Endothelial cell of umbilical vein (primary cell): ENCODE measurements around the gene SLC9B2. TPM values are rescaled to one million over a fixed set of nuclear protein-coding genes. Genes with fewer than 3 reads are reported as not detected.

ENCODE experiments used
- BruUV-seq: library from RNA; stranded (reverse); fragments of 400-500 nt; replicated peaks from 2 replicates; lab custom pipeline; 2021; lab: Mats Ljungman, UMichigan
- CTCF ChIA-PET: fragments of 300-600, 350-600 bp; sonication (Branson Sonifier 250); formaldehyde crosslinking; loops from one replicate; lab custom pipeline; 2021; ENCODE audit warnings: antibody characterized with exemption, inconsistent platforms; lab: Charles Lee
- POLR2A ChIA-PET: fragments of 300-600, 350-600 bp; sonication (Branson Sonifier 250); formaldehyde crosslinking; loops from one replicate; lab custom pipeline; 2021; ENCODE audit warnings: antibody characterized with exemption, inconsistent platforms; lab: Charles Lee
- DNase-seq: peaks from one replicate; pipeline ENCODE4 v3.0.0-alpha.2; 2011; ENCODE audit warnings: low read depth, low spot score
- FAIRE-seq: peaks from 2 replicates; lab custom pipeline; 2011; peaks lifted over from hg19 to GRCh38; lab: Jason Lieb, UNC
- H2AFZ ChIP-seq: 2 replicates; pipeline ENCODE4 v1.6.0; 2012; ENCODE audit warnings: low read depth, low read length, control low read depth, inconsistent platforms
- H3K27ac ChIP-seq: 2 replicates; pipeline ENCODE4 v1.5.1; 2011; ENCODE audit warnings: low read depth, mild to moderate bottlenecking, control low read depth, low read length, moderate library complexity; ENCODE audit not compliant: insufficient read depth
- H3K27me3 ChIP-seq, 2 experiments: 2 replicates each; pipeline versions ENCODE4 v1.6.0 to v1.6.1; 2011; ENCODE audit warnings: low read length in 2 of 2, mixed read lengths in 1 of 2; ENCODE audit not compliant: control insufficient read depth in 2 of 2, insufficient read depth in 2 of 2
- H3K36me3 ChIP-seq, 2 experiments: 2 replicates in 1 of 2; 3 replicates in 1 of 2; pipeline ENCODE4 v1.5.1; 2011; ENCODE audit warnings: low read length in 2 of 2, mild to moderate bottlenecking in 1 of 2, moderate library complexity in 1 of 2; ENCODE audit not compliant: control insufficient read depth in 2 of 2, insufficient read depth in 2 of 2; ENCODE audit errors: extremely low read depth in 1 of 2
- H3K4me1 ChIP-seq: 3 replicates; pipeline ENCODE4 v1.5.1; 2011; ENCODE audit warnings: mild to moderate bottlenecking, low read length; ENCODE audit not compliant: control insufficient read depth, insufficient read depth; ENCODE audit errors: extremely low read depth
- H3K4me2 ChIP-seq: 2 replicates; pipeline ENCODE4 v1.6.1; 2011; ENCODE audit warnings: low read length, control low read depth, mixed read lengths; ENCODE audit not compliant: insufficient read depth
- H3K4me3 ChIP-seq, 3 experiments: fragments of 200-600 bp in 1 of 3; sonication (generic), shearing (Covaris generic) in 1 of 3; replicated peaks in 1 of 3; 2 replicates each; pipeline ENCODE4 v1.5.1; 2011 to 2016; ENCODE audit warnings: control low read depth in 3 of 3, low read length in 3 of 3, mild to moderate bottlenecking in 2 of 3, inconsistent platforms in 1 of 3, low read depth in 1 of 3, moderate library complexity in 1 of 3; ENCODE audit not compliant: insufficient read depth in 1 of 3
- H3K79me2 ChIP-seq: 2 replicates; pipeline ENCODE4 v1.6.0; 2012; ENCODE audit warnings: low read length, inconsistent platforms; ENCODE audit not compliant: control insufficient read depth, insufficient read depth
- H3K9ac ChIP-seq: replicated peaks from 2 replicates; pipeline ENCODE3; 2011; ENCODE audit warnings: low read length, control low read depth; ENCODE audit not compliant: insufficient read depth; ENCODE audit errors: extremely low read depth
- H3K9me1 ChIP-seq: replicated peaks from 3 replicates; pipeline ENCODE4 v1.6.0; 2011; ENCODE audit warnings: mild to moderate bottlenecking, low read length; ENCODE audit not compliant: control insufficient read depth, insufficient read depth; ENCODE audit errors: extremely low read depth
- H3K9me3 ChIP-seq: replicated peaks from 2 replicates; pipeline ENCODE4 v1.5.1; 2012; ENCODE audit warnings: low read length, inconsistent platforms; ENCODE audit not compliant: control insufficient read depth, insufficient read depth
- H4K20me1 ChIP-seq: replicated peaks from 2 replicates; pipeline ENCODE3; 2011; ENCODE audit warnings: mild to moderate bottlenecking, low read length; ENCODE audit not compliant: control insufficient read depth, insufficient read depth; ENCODE audit errors: extremely low read depth
- CTCF ChIP-seq, 2 donors: IDR thresholded peaks; 1 replicate in 1 of 2; 2 replicates in 1 of 2; pipeline ENCODE4 v1.5.1; 2011; ENCODE audit warnings: low read length in 2 of 2, mild to moderate bottlenecking in 2 of 2, moderate library complexity in 2 of 2, control low read depth in 1 of 2, inconsistent platforms in 1 of 2, low read depth in 1 of 2; ENCODE audit not compliant: insufficient read depth in 1 of 2; ENCODE audit errors: extremely low read depth in 1 of 2
- EZH2 ChIP-seq: IDR thresholded peaks from 2 replicates; pipeline ENCODE4 v1.6.1; 2012; ENCODE audit warnings: borderline replicate concordance, low read depth, mild to moderate bottlenecking, moderate library complexity, low read length, inconsistent platforms; ENCODE audit not compliant: severe bottlenecking
- FOS ChIP-seq: IDR thresholded peaks from 2 replicates; pipeline ENCODE4 v1.6.1; 2011; ENCODE audit warnings: mild to moderate bottlenecking, low read length, moderate library complexity, borderline replicate concordance; ENCODE audit not compliant: insufficient read depth
- GATA2 ChIP-seq: IDR thresholded peaks from 2 replicates; pipeline ENCODE4 v1.7.0; 2011; ENCODE audit warnings: low read depth, mild to moderate bottlenecking, moderate library complexity, mixed read lengths, low read length; ENCODE audit not compliant: insufficient read length, insufficient read depth
- JUN ChIP-seq: IDR thresholded peaks from 2 replicates; pipeline ENCODE4 v1.6.1; 2011; ENCODE audit warnings: borderline replicate concordance, low read depth; ENCODE audit not compliant: insufficient read length, insufficient read depth
- MAX ChIP-seq: IDR thresholded peaks from 2 replicates; pipeline ENCODE4 v1.6.1; 2011; ENCODE audit not compliant: insufficient read depth, insufficient read length
- MYC ChIP-seq: IDR thresholded peaks from one replicate; pipeline ENCODE4 v1.6.1; 2011; ENCODE audit warnings: mild to moderate bottlenecking, low read depth, low read length
- POLR2A ChIP-seq: IDR thresholded peaks from 2 replicates; pipeline ENCODE4 v1.6.1; 2012; ENCODE audit warnings: low read depth, mild to moderate bottlenecking, control low read depth, low read length
- POLR2AphosphoS5 ChIP-seq: IDR thresholded peaks from 2 replicates; pipeline ENCODE4 v1.6.1; 2012; ENCODE audit warnings: low read depth, mild to moderate bottlenecking, control low read depth, low read length, moderate library complexity; ENCODE audit not compliant: insufficient read depth
- dilution Hi-C: fragments of 300-500 bp; cut with MboI; formaldehyde crosslinking; loops from one replicate; pipeline ENCODE4 v1.15.0; 2019; ENCODE audit warnings: low sequenced_read_pairs; ENCODE audit not compliant: extremely low pct_ligation_motif_present
- intact Hi-C: fragments of 100-400 bp; cut with micrococcal nuclease; formaldehyde crosslinking; loops from one replicate; pipeline ENCODE4 v1.10.0; 2022
- polyA plus RNA-seq, 4 experiments: library from polyadenylated mRNA; depleted of rRNA in 3 of 4; stranded (reverse) in 3 of 4; unstranded in 1 of 4; fragments of >200 nt; gene quantifications; 2 replicates each; pipeline versions ENCODE4 v1.2.1 to v1.2.3, GENCODE V29; 2011 to 2012; ENCODE audit warnings: missing spikeins in 1 of 4
- total RNA-seq: library from RNA; stranded (reverse); gene quantifications from 2 replicates; pipeline ENCODE4 v1.2.3, GENCODE V29; 2021

Gene SLC9B2
- total and polyA plus RNA-seq, 2 donors (not counting 3 experiments of a cell fraction or from before 2014, with no cell fraction given): 9.6 to 23.5 TPM

DNA sequence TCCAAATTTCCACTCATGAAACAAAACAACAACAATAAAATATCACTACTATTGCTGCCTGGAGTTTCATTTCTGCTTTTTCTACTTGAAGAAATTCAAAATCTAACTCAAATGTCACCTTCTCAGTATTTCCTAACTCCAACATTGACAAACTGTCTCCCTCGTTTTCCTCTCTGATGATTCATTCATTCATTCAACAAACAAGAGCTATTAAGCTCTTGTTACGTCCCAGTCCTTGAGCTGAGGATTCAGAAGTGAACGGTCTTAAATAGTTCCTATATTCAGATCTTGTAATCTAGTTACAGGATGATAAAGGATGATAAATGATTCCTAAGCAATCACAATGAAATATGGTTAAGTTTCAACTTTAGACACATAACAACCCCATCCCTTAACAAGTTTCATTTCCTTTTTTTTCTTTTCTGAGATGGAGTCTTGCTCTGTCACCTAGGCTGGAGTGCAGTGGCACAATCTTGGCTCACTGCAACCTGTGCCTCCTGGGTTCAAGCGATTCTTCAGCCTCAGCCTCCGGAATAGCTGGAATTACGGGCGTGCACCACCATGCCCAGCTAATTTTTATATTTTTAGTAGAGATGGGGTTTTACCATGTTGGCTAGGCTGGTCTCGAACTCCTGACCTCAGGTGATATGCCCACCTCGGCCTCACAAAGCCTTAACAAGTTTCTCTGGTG is 1.7 kb downstream of the SLC9B2 start:
- no peak for FAIRE-seq
- dilution Hi-C loops: no loop called here

More for the DNA sequence above, 1.7 kb downstream of the SLC9B2 start:
- Histone ChIP-seq H3K9ac (no peak overlapping the region), H3K27me3 (no peaks in the 10 kb centered on the region), H4K20me1 (peaks cover 3% of the 10 kb centered on the region), H2AFZ (no peak overlapping the region), H3K4me1 (peaks cover 15% of the 10 kb centered on the region), H3K4me3 (peak overlapping the region in 2 of 3 experiments; percentile 18 to 83), H3K9me1 (peaks cover under 1% of the 10 kb centered on the region), H3K27ac (no peak overlapping the region), H3K36me3 (no peaks in the 10 kb centered on the region), H3K9me3 (no peaks in the 10 kb centered on the region), H3K79me2 (peaks cover 52% of the 10 kb centered on the region), H3K4me2 (peak overlapping the region; percentile 93)
- no TSS peak for BruUV-seq
- ChIA-PET CTCF (interaction anchor here (0.9 to 1.7 kb wide), 3 partner anchors 9 to 454 kb away, joined by 3 to 8 read pairs (median 5); partner anchors contain the start of gene BDH2), POLR2A (interaction anchor here (0.6 kb wide), 1 partner anchor 490 kb away, joined by 3 read pairs; no protein-coding TSS in a partner anchor)
- peak; percentile 14 for DNase-seq
- TF ChIP-seq CTCF (IDR thresholded peaks at IDR 0.05; ENCODE audit: extremely low read depth in 1 of 2, insufficient read depth in 1 of 2, low read depth in 1 of 2, low read length in 2 of 2): no peak
- no peak for TF ChIP-seq FOS
- no peak for TF ChIP-seq POLR2A
- no peak for TF ChIP-seq EZH2
- TF ChIP-seq GATA2: no peak
- TF ChIP-seq MAX: no peak
- no peak for TF ChIP-seq JUN
- TF ChIP-seq POLR2AphosphoS5: no peak
- TF ChIP-seq MYC: no peak
- intact Hi-C loops: loop anchor here (2.0 kb wide), 1 partner anchor 28 kb away; no protein-coding TSS in a partner anchor
